OCI-LY1 (cell line): ENCODE results near the gene RYR1.

ENCODE experiments used
- CTCF ChIP-seq: fragments of 200-600 bp; sonication (generic), shearing (Covaris generic); IDR thresholded peaks from 2 replicates; pipeline ENCODE4 v1.5.1; 2017; ENCODE audit warnings: mild to moderate bottlenecking, antibody characterized with exemption, low read length, moderate library complexity, mixed read lengths
- EZH2 ChIP-seq: fragments of 200-600 bp; sonication (generic), shearing (Covaris generic); IDR thresholded peaks from 2 replicates; pipeline ENCODE4 v1.8.0; 2017; ENCODE audit warnings: borderline replicate concordance, mixed run types, mild to moderate bottlenecking, antibody characterized with exemption, low read length, moderate library complexity, mixed read lengths

- TF ChIP-seq CTCF = no peak
- TF ChIP-seq EZH2 = no peak
Observed at GRCh38 chr19:38485541-38486285, 52.2 kb downstream of the RYR1 start.
